GM18909 (cell line): ENCODE measurements around the gene PACSIN2.
"Not testable (repeated sequence)": the region's sequence is repeated elsewhere in the genome, so short reads cannot be mapped to it uniquely, and the experiment has no call there.

Experiments used
- ATAC-seq: cut with Tn5 transposase; IDR thresholded peaks from one replicate; pipeline ENCODE4 v1.9.1; 2021; ENCODE audit warnings: mild to moderate bottlenecking; ENCODE audit not compliant: unreplicated experiment, poor library complexity

PACSIN2 gene, protein sequence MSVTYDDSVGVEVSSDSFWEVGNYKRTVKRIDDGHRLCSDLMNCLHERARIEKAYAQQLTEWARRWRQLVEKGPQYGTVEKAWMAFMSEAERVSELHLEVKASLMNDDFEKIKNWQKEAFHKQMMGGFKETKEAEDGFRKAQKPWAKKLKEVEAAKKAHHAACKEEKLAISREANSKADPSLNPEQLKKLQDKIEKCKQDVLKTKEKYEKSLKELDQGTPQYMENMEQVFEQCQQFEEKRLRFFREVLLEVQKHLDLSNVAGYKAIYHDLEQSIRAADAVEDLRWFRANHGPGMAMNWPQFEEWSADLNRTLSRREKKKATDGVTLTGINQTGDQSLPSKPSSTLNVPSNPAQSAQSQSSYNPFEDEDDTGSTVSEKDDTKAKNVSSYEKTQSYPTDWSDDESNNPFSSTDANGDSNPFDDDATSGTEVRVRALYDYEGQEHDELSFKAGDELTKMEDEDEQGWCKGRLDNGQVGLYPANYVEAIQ

DNA sequence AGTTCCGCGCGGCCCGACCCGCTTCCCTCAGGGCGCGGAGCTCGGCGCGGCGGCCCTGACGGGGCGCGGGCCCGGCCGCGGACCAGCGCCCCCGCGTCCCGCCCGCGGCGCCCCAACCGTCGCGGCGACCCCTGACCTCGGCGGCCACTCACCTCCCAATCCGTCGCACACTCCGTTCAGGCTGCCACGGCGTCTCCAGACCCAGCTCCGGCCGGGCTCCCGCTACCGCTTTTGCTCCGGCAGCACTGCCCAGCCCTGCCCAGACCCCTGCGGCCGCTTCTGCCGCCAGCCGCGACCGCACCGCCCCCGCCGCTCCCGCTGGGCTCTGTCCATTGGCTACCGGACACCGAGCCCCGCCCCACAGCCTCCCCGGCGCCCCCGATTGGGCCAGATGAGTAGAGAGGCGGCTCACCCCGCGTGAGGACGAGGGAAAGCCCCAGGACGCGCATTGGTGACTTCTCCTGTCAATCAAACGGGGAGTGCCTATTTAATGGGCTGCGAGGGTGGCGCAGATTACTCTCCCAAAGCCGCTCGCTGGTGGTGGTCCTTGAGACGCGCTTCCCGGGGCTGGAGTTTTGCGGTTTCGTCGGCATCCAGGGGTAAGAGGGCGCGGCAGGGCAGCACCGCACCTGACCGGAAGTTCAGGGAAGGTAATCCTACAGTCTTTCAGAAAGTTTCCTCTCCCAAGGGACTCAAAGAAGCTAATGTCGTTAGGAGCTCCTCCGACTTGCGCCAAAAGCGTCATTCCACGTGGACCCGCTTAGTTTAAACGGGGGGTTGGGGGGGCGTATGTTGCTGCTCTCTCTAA lies at the start of gene PACSIN2:
Gene PACSIN2, minus strand, starts transcription at position 281 of the 808 bp plus-strand sequence. CDS start 103,069 bp downstream, outside the sequence.
- peak; percentile 91 for ATAC-seq

DNA sequence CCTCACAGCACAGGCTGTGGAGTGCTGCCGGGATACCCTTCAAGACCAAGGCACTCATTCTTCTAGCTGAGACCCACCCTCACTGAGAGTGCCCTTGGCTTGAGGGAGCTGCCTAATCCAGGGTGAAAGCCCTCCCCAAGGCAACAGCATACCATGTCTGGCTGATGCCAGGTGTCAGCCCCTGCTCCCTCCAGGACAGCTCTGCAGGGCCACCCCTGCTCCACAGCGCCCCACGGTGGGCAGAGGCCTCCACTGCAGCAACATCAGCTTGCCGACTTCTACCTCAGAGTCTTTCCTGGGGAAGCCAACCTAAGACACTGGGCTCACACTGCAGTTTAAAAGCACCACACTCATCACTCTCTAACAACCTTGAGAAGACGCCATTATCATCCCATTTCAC lies 45.2 kb upstream of the PACSIN2 start:
- ATAC-seq = no peak

DNA sequence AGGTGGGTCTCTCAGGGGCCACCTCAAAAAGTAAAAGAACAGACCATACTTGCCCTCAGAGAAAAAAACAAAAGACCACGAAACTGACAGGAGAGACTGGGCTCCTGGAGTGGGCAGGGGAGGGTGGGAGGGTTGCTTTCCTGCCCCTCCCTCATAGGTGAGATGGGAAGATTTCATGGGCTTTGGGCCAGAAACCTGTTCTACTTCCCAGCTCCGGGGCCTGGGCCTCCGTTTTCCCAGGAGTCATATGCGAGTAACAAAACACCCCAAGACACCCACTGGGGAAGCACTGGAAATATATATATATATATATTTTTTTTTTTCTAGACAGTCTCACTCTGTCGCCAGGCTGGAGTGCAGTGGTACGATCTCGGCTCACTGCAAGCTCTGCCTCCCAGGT lies 42.7 kb upstream of the PACSIN2 start:
- no peak for ATAC-seq

DNA sequence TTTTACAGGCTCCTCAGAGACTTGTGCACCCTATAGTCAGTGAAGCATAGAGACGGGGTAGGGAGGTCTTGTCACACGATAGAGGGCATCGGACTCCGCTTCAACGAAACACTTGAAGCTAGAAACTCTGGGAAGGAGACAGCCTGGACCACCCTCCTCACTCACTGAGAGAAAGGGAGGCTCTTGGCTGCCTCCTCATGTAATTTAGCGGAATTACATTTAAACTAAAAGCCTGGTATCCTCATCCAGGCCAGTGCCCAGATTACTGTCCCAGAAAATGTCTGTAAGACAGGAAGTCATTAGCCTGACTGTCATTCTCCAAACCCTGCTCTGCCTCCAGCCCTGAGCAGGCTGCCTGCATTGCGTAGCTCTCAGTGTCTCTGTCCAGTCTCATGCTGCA lies 38.2 kb upstream of the PACSIN2 start:
- no peak for ATAC-seq

DNA sequence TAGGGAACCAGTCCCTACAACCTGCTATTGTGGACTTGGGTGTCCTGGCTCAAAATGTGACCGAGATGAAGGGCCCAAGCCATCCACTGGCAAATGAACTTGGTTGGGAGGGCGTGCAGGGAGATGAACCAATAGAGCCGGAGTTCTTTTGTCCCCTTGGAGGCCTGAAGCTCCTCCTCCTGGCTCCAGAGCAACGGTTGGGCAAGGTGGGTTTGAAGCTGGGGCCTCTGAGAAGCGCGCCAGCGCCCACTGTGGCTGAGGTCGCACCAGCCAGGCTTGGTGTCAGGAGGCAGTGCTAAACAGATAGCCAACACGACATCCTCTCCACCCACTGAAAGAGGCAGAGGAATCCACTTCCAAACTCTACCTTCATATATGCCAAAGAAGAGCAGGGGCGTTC lies 36.0 kb upstream of the PACSIN2 start:
- ATAC-seq = no peak

DNA sequence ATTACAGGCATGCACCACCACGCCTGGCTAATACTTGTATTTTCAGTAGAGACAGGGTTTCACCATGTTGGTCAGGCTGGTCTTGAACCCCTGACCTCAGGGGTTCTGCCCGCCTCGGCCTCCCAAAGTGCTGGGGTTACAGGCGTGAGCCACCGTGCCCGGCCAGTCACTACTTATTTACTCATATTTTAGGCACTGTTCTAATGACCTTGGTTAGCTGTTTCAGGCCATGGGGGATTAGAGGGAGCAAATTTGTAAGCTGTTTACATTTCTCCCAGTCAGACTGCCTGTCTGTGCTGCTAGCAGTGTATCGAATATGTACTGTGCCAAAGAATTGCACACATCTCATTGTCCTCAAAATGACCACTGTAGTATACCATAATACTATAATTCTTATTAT lies 32.7 kb upstream of the PACSIN2 start:
- no peak for ATAC-seq

DNA sequence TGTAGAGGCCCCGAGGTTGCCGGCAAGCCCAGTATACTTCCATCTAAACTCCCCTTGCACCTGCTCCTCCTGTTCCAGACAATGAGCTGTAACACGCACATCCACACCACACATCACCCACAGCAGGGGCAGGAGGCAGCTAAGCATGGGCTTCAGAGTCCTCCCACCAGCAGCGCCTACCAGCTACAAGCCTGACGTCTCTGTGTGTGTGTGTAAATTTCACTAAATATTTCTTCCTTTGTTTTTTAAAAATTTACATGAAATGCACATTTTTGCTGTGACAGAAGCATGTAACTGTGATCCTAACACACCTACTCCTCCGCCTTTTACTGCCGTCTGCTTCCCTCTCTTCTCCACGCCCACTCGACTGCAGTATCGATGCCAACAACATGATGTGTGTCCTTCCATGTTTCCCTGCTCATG lies 29.4 kb upstream of the PACSIN2 start:
- ATAC-seq = no peak

DNA sequence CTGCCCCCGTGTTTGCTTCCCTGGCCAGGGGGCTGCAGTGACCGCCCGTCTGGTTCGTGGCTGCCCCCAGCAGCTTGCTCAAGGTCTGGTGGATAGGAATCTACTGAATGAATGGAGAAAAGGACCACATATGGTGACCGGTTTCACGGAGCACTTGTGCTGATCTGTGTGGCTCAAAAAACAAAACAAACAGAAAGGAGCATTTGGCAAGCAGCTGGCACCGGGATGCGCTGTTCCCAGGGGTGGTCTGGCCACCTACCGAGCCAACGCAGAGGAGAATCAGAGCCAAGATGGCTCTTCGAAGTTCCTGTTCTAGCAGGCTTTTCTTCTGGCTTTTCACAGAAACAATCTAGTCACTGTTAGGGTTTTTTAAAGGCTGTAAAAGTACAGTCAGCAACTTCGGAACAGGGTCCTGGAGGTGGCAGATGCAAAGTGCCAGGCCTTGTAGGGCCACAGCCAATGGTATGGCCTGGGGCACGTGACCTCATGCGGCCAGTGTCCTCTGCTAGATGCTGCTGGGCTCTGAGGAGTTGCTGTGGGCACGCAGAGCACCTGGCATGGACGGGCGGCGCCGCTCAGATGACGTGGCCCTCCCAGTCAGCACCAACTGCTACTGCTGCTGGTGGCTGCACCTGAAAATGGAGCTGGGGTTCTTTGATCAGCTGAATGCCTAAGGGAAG lies 27.3 kb upstream of the PACSIN2 start:
- ATAC-seq = no peak

DNA sequence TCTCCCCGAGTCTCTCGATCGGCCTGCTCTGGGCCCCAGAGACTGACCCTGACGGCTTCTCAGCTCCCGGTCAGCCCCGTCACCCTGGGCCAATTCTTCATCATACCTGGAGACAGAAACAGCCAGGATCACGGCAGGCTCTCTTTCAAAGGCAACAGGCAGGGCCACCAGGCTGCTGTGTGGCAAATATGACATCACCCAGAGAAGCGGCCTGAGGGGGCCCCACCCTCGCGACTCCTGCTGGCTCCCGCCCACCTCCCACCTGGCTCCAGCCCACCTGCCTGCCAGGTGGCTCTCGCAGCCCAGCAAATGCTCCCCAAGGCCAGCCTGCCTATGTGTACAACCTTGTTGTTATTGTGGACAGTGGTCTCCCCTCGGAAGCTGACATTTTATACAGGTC lies 24.9 kb upstream of the PACSIN2 start:
- ATAC-seq = no peak

DNA sequence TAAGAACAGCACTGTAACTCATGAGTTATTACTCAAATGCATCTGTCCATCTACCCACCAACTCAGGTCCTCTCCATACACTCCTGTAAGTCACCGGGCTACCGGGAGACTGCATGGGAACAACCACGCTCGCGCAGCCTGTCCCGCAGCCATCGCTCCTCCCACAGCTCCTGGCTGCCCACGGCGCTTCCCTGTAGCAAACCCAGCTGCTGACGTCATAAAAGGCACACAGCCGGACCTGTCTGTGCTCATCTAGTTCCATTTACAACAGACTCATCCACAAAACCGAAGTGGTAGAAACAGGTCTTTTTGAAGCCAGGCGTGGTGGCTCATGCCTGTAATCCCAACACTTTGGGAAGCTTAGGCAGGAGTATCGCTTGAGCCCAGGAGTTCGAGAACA lies 23.4 kb upstream of the PACSIN2 start:
- ATAC-seq = no peak

DNA sequence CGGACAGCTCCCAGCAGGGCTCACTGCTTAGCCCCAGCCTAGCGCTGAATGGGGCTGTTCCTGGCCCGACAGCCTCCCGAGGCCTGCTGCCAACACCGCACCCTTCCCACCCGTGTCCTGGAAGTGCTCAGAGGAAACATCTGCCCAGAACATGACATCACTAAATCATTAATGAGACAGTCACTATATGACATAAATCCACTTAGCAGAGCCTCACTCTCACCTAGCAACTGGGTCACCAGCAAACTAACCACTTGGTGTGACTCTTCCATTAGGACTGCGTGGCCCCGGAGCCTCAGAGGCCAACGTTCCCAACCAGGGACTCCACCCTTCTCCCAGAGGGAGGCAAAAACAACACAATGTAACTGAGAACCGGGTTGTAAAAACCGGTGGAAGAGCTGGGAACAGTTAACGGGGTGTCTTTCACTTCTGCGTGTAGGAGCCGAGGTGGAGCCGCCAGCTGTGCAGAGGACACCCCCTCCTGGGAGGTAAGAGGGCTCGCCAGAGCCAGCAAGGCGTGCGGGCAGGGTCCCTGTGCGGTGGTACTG lies 21.4 kb upstream of the PACSIN2 start:
- no peak for ATAC-seq

DNA sequence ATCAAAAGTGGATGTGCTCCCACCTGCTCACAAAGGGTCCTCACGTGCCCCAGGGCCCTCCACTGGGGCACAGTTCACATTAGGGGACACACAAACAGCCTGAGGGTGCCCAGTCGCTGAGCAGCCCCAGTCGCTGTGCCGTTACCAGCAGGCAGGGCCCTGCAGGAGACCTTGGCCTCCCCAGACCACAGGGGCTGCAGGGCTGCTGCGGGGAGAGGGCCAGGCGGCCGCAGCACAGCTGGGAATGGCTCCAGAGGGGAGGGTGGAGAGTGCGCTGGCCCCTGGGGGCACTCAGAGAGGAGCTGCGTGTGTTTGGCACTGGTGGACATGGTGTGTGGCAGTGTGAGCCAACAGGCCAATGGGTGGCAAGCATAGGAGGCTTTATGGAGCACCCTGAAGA lies 20.3 kb upstream of the PACSIN2 start:
- no peak for ATAC-seq

DNA sequence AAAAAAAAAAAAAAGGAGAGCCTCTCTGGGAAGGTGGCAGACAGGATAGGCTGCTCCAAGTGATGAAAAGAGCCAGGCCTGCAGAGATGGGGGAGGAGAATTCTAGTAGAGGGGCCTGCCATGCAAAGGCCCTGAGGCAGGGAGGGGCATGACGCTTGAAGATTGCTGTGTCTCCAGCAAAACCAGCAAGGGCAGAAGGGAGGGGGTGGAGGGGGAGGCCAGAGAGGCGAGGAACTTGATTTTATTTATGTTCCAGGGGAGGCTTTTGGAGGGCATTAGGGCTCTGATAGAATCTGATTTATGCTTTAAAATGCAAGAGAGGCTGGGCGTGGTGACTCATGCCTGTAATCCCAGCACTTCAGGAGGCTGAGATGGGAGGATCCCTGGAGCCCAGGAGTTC lies 16.7 kb upstream of the PACSIN2 start:
- no peak for ATAC-seq

DNA sequence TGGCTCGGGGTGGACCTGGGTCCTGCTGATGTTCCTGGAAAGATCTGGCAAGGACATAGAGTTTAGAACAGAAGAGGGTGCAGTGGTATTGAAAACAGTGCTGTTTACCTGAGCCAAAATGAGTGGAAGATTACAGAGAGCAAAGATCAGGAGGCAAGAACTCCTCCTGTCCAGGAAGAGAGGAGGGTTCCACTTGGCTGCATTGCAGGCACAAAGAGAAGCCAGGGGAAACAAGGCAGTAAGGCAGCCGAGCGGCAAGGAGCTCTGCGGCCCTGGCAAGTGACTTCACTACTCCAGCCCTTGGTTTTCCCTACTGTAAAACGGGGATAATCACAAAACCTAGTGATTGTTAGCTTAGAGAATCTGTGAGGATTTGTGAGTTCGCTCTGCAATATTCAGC lies 3.7 kb upstream of the PACSIN2 start:
- ATAC-seq = no peak

DNA sequence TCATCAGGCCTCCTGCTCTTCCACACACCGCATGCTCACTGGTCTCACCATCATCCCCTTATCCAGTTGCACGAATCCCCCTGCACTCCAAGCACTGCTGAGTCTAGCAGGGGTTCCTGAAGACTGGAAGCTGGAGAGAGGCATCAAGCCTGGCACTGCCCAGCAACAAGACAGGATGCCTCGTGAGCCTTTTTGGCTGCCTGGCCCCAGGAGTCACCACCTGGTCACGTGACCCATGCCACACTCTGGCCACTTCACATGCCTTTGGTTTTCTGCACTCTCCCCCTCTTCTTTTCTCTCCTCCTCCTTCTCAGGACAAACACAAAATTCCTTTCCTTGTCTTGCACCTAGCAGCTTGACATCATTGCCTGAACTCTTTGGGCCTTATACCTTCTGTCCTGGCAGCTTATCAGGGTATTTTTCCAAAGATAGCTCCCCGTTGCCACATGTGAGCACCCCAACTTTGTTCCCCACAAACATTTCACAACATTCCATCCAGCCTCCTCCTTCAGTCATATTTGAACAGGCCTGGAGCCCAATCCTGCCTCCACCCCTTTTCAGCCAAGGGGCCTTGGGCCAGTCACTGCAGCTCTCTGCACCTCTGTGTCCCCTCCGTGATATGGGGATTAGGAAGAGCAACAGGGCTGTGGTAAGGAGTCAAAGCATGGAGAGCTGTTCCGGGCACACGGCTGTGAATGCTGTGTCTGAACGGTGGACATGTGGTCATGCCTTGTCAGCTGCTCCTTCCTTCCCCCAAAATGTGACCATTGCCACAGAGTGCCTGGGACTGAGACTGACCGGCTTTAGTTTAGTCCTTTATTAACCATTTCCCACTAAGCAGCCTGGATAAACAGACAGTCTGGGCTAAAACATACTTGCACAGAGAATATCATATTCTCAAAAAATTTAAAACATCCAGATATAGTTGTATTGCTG lies 2.8 kb upstream of the PACSIN2 start:
- no peak for ATAC-seq

DNA sequence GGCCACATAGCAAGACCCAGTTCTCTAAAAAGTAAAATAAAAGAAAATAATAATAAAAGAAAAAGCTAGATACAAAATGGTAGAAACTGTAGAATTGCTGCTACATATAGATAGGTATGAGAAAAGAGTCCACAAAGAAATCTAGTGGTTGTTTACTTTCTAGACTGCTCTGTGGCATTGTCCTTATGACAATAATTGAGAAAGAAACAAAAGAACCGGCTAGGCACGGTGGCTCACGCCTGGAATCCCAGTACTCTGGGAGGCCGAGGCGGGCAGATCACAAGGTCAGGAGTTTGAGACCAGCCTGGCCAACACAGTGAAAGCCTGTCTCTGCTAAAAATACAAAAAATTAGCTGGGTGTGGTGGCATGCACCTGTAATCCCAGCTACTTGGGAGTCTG lies 1.2 kb upstream of the PACSIN2 start:
- not testable (repeated sequence) for ATAC-seq

DNA sequence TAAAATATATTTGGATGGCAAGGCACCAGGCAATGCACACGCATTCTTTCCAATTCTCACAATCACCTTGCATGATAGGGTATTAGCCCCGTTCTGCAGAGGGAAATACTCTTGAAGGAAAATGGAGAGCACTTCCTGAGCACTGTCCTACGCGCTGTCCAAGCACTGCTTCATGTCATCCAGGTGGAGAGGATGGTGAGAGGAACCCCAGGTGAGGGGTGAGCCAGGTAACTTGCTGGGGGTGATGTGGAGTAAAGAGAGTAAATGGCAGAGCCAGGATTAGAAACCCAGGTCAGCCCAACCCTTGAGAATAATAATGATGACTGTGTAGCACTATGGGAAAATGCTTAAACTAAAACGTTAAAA lies 711 bp upstream of the PACSIN2 start:
- ATAC-seq = no peak

DNA sequence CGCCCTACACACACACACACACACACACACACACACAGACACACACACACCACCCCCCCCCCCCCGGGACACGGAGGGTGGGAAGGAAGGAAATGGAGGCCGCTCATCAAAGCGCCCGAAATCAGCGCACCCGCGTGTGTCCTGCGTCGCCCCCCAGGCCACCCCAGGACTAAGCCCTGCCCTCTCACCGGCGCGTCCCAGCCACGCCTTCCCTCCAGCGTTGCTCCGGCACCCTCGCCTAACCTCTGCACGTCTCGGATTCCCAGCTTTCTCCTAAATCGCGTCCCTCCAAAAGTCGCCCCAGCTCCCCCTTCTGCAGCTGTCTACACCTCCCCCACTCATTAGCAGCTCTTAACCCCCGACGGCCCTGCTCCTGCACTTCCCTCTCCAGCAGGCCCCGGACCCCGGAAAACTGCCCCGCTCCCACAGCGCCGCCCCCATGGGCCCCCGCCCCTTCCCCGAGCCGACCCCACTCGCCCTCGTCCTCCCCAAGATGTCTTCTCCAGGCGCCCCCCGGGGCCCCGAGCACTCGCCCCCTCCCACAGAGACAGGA lies 557 bp downstream of the PACSIN2 start:
- peak; percentile 21 for ATAC-seq
